HG03354 (cell line): ENCODE data around the gene PRMT6.
"Not testable (repeated sequence)": the region's sequence is repeated elsewhere in the genome, so short reads cannot be mapped to it uniquely, and the experiment has no call there.

ENCODE experiments used
- ATAC-seq: cut with Tn5 transposase; IDR thresholded peaks from one replicate; pipeline ENCODE4 v1.9.1; 2021; ENCODE audit warnings: mild to moderate bottlenecking; ENCODE audit not compliant: unreplicated experiment, poor library complexity, severe bottlenecking

PRMT6 gene

DNA sequence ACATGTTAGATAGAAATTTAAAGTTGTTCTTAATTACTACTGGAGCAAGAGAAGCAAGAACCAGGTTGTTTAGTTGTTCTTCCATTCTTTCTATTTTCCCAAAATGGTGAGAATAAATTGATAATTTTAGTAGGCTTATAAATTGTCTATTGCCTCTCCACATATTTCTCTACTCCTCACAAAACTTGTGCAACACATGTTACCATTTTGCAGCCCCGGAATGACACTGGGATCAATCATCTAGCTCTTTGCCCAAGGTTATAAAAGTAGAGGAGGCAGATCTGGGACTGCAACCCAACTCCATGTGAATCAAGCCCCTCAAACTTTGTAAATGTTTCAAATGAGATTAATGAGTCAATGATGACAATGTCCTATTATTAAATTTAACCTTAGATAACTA, 34.9 kb downstream of the PRMT6 start:
- ATAC-seq, result no peak

DNA sequence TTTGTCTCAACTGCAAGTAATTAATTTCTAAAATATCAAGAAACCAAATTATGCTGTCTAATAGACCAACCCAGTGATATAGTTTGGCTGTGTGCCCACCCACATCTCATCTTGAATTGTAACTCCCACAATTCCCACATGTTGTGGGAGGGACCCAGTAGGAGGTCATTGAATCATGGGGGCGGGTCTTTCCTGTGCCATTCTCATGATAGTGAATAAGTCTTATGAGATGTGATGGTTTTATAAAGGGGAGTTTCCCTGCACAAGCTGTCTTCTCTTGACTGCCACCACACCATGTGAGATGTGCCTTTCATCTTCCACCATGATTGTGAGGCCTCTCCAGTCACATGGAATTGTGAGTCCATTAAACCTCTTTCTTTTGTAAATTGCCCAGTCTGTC, 36.9 kb downstream of the PRMT6 start:
- not testable (repeated sequence) for ATAC-seq

DNA sequence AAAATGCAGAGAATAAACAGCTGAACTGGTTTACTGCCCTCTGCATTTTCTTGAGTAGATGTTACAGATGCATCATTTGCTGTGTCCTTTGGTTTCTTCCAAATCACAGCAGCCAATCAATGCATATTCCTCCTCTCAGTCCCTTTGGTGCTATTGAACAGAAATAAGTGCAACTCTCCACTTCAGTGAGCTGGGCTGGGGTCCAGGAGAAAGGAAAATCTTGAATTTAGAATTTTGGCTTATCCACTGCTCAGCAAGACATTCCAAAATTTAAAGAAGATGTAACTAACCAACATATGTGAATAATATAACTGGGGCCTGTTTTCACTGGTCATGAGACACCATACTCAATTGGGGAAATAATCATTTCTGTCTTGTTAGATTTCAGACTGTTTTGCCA, 39.2 kb downstream of the PRMT6 start:
- ATAC-seq, result no peak

DNA sequence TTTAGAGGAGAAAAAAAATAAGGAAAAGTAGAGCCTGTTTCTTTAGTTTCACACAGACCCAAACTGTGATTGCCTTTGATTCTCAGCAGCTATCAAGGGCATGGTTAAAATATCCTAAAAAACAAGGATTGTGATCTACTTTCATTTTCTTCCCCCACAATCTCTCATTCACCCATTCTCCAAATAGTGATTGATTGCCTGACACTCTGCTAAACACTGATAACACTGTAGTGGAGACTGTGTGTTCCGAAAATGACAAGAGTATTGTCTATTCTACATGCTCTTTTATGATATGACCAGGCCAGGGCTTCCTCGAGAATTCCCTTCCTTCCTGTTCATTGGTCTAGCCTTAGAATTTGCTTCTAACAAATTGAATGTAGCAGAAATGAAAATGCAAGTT, 40.2 kb downstream of the PRMT6 start:
- no peak for ATAC-seq

DNA sequence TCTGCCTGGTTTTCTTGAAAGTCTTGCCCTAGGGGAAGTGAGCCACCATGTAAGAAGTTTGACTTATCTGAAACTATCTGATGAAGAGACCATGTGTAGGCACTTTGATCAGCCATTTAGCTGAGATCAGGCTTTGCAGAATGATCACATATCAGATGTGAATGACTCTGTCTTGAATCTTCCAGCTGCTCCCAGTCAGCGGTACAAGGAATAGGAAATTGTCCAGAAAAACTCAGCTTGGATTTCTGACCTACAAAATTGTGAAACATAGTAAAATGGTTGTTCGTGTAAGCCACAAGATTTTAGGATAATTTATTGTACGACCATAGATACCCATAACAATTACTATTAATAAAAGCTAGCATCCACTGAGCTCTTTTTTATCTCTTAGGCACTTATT, 42.5 kb downstream of the PRMT6 start:
- ATAC-seq, result no peak

DNA sequence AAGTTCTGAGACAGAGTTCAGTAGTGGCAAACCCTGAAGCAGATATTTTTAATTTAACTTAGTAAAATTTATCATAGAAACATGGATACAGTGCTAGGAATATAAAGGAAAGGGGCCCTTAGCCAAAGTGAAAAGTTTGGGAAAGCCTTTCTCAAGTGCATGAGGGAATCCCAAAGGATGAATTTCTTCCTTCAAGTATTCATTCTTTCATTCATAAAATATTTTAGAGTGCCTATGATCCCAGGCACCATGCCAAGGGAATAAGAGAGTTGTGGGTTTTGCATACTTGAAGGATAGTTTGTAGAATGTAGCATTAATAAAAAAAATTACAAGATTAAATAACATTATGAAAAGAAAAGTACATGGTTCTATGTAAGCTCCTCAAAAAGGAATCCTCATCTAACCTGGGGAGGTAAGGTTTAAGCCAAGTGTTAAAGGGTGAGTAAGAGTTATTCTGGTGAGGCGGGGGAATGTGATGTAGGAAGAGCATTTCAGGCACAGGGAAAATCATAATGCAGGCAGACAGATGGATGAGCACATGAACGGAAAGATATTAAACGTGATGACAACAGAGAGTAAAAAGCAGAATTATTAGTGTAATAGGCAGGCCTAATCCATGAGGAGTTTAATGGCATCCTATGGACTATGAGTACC, 44.0 kb downstream of the PRMT6 start:
- no peak for ATAC-seq

DNA sequence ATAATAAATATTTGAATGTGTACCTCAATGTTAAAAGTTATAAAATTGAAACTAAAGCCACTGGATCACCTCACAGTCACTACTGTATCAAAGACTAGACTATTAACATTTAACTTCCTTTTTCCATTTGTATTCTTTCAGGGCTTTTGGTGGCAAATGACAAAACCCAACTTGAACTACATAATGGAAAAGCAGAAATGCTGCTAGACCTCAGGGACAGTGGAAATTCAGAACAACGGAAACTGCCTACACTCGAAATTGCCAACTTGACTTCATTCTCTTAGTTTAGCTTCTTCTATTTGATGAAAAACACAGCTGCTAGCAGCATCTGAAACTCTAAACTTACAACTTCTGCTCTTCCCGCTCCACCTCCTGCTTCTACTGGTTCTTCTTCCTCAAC, 49.4 kb downstream of the PRMT6 start:
- ATAC-seq, result no peak
